IMR-90 (cell line): Measurements from ENCODE around the gene GAMT. TPM values are rescaled to one million over a fixed set of nuclear protein-coding genes. Genes with fewer than 3 reads are reported as not detected.

Source experiments
- ATAC-seq: fragments of 200-7000 bp; cut with Tn5 transposase; 2 replicates; pipeline ENCODE4 v1.9.1; 2020; ENCODE audit warnings: low read depth, mild to moderate bottlenecking, moderate library complexity
- BruUV-seq: library from RNA; stranded (reverse); fragments of 400-500 nt; replicated peaks from 2 replicates; lab custom pipeline; 2021; lab: Mats Ljungman, UMichigan
- CTCF ChIA-PET: fragments of 300-600 bp; formaldehyde crosslinking; extraction: SDS; loops from one replicate; lab custom pipeline; 2021; ENCODE audit warnings: antibody characterized with exemption; lab: Yijun Ruan, JAX
- POLR2A ChIA-PET: fragments of 300-600 bp; sonication (Branson Sonifier 250); formaldehyde crosslinking; loops from one replicate; lab custom pipeline; 2022; ENCODE audit warnings: antibody characterized with exemption; ENCODE audit not compliant: unreplicated experiment; lab: Charles Lee
- DNase-seq: peaks from one replicate; pipeline ENCODE4 v3.0.0; 2013
- H2AFZ ChIP-seq: replicated peaks from 2 replicates; pipeline ENCODE3; 2013; ENCODE audit warnings: low read length, mild to moderate bottlenecking; ENCODE audit not compliant: poor library complexity
- H2AK5ac ChIP-seq: 2 replicates; pipeline ENCODE4 v1.6.1; 2013; ENCODE audit warnings: low read depth, low read length, inconsistent platforms
- H2AK9ac ChIP-seq: replicated peaks from 2 replicates; pipeline ENCODE3; 2013; ENCODE audit warnings: mild to moderate bottlenecking, low read depth, low read length, moderate library complexity; ENCODE audit not compliant: poor library complexity
- H2BK120ac ChIP-seq: 2 replicates; pipeline ENCODE4 v1.6.1; 2013; ENCODE audit warnings: low read depth, low read length, inconsistent platforms
- H2BK15ac ChIP-seq: 3 replicates; pipeline ENCODE4 v1.6.1; 2013; ENCODE audit warnings: low read depth, low read length, inconsistent platforms
- H2BK20ac ChIP-seq: 2 replicates; pipeline ENCODE4 v1.6.1; 2013; ENCODE audit warnings: low read depth, mild to moderate bottlenecking, inconsistent platforms, low read length, moderate library complexity
- H2BK5ac ChIP-seq: 2 replicates; pipeline ENCODE4 v1.6.1; 2013; ENCODE audit warnings: mild to moderate bottlenecking, low read depth, low read length, inconsistent platforms; ENCODE audit not compliant: poor library complexity, severe bottlenecking
- H3K14ac ChIP-seq: replicated peaks from 2 replicates; pipeline ENCODE4 v1.6.1; 2013; ENCODE audit warnings: low read depth, low read length, inconsistent platforms
- H3K18ac ChIP-seq: 2 replicates; pipeline ENCODE4 v1.6.1; 2013; ENCODE audit warnings: low read depth, low read length, control low read depth
- H3K23ac ChIP-seq: 2 replicates; pipeline ENCODE4 v1.6.1; 2013; ENCODE audit warnings: low read depth, low read length, inconsistent platforms
- H3K27ac ChIP-seq: 2 replicates; pipeline ENCODE4 v1.5.1; 2013; ENCODE audit warnings: mild to moderate bottlenecking, control low read depth, low read length; ENCODE audit not compliant: insufficient read depth
- H3K27me3 ChIP-seq: 2 replicates; pipeline ENCODE4 v1.6.1; 2013; ENCODE audit warnings: low read length; ENCODE audit not compliant: control insufficient read depth, insufficient read depth
- H3K36me3 ChIP-seq: 2 replicates; pipeline ENCODE4 v1.6.1; 2013; ENCODE audit warnings: low read length, mixed read lengths; ENCODE audit not compliant: control insufficient read depth, insufficient read depth
- H3K4ac ChIP-seq: 2 replicates; pipeline ENCODE4 v1.6.1; 2013; ENCODE audit warnings: low read depth, low read length, inconsistent platforms
- H3K4me1 ChIP-seq: 2 replicates; pipeline ENCODE4 v1.6.1; 2013; ENCODE audit warnings: low read length, mixed read lengths; ENCODE audit not compliant: control insufficient read depth, insufficient read depth
- H3K4me2 ChIP-seq: 2 replicates; pipeline ENCODE4 v1.6.1; 2013; ENCODE audit warnings: low read depth, mild to moderate bottlenecking, control low read depth, low read length, moderate library complexity
- H3K4me3 ChIP-seq: 2 replicates; pipeline ENCODE4 v1.5.1; 2013; ENCODE audit warnings: low read depth, mild to moderate bottlenecking, control low read depth, low read length, moderate library complexity; ENCODE audit not compliant: insufficient read depth
- H3K56ac ChIP-seq: 2 replicates; pipeline ENCODE4 v1.6.1; 2013; ENCODE audit warnings: low read length, inconsistent platforms; ENCODE audit not compliant: insufficient read depth; ENCODE audit errors: extremely low read depth
- H3K79me1 ChIP-seq, 2 experiments: 2 replicates each; pipeline ENCODE4 v1.6.1; 2013; ENCODE audit warnings: low read length in 2 of 2, inconsistent platforms in 1 of 2, low read depth in 1 of 2
- H3K9ac ChIP-seq: 2 replicates; pipeline ENCODE4 v1.6.1; 2013; ENCODE audit warnings: low read depth, low read length, control low read depth
- H3K9me1 ChIP-seq: 2 replicates; pipeline ENCODE4 v1.6.1; 2013; ENCODE audit warnings: low read length, inconsistent platforms; ENCODE audit not compliant: insufficient read depth
- H3K9me3 ChIP-seq: 2 replicates; pipeline ENCODE4 v1.6.1; 2013; ENCODE audit warnings: low read length; ENCODE audit not compliant: control insufficient read depth, insufficient read depth
- H4K20me1 ChIP-seq: 2 replicates; pipeline ENCODE4 v1.6.1; 2013; ENCODE audit warnings: low read length, inconsistent platforms; ENCODE audit not compliant: insufficient read depth
- H4K5ac ChIP-seq: 2 replicates; pipeline ENCODE4 v1.6.1; 2013; ENCODE audit warnings: mild to moderate bottlenecking, low read depth, low read length, control low read depth
- H4K8ac ChIP-seq, 2 experiments: 2 replicates each; pipeline ENCODE4 v1.6.1; 2013; ENCODE audit warnings: low read depth in 2 of 2, low read length in 2 of 2, control low read depth in 1 of 2, inconsistent platforms in 1 of 2
- H4K91ac ChIP-seq: 2 replicates; pipeline ENCODE4 v1.6.1; 2013; ENCODE audit warnings: low read depth, low read length, inconsistent platforms; ENCODE audit not compliant: insufficient read depth
- BHLHE40 ChIP-seq: fragments of 150-350 bp; IDR thresholded peaks from 2 replicates; pipeline ENCODE4 v1.6.1; 2016; ENCODE audit warnings: mild to moderate bottlenecking, low read depth, low read length
- CEBPB ChIP-seq: IDR thresholded peaks from 2 replicates; pipeline ENCODE4 v1.6.1; 2012; ENCODE audit warnings: low read depth, low read length, improper control_type of control experiment
- CHD1 ChIP-seq: IDR thresholded peaks from 2 replicates; pipeline ENCODE4 v1.6.1; 2012; ENCODE audit warnings: low read depth, low read length, improper control_type of control experiment
- CTCF ChIP-seq: conservative IDR thresholded peaks from 2 replicates; pipeline ENCODE4 v1.5.1; 2012; ENCODE audit warnings: mild to moderate bottlenecking, low read depth, low read length, improper control_type of control experiment
- ELK1 ChIP-seq: fragments of 150-350 bp; IDR thresholded peaks from 2 replicates; pipeline ENCODE4 v1.6.1; 2016; ENCODE audit warnings: low read depth, mild to moderate bottlenecking, low read length, moderate library complexity, borderline replicate concordance
- FOS ChIP-seq: fragments of 150-350 bp; IDR thresholded peaks from 2 replicates; pipeline ENCODE4 v1.6.1; 2016; ENCODE audit warnings: low read depth, low read length
- MAFK ChIP-seq: IDR thresholded peaks from 2 replicates; pipeline ENCODE4 v1.6.1; 2012; ENCODE audit warnings: low read depth, low read length, improper control_type of control experiment
- NFE2L2 ChIP-seq: fragments of 150-350 bp; IDR thresholded peaks from 2 replicates; pipeline ENCODE4 v1.6.1; 2016; ENCODE audit warnings: low read depth, mild to moderate bottlenecking, low read length
- POLR2A ChIP-seq: IDR thresholded peaks from 2 replicates; pipeline ENCODE4 v1.6.1; 2012; ENCODE audit warnings: mild to moderate bottlenecking, low read depth, low read length
- RCOR1 ChIP-seq: IDR thresholded peaks from 2 replicates; pipeline ENCODE4 v1.6.1; 2012; ENCODE audit warnings: mild to moderate bottlenecking, low read length, improper control_type of control experiment; ENCODE audit not compliant: insufficient replicate concordance
- RFX5 ChIP-seq: IDR thresholded peaks from 2 replicates; pipeline ENCODE4 v1.8.0; 2012; ENCODE audit warnings: low read depth, mild to moderate bottlenecking, low read length, moderate library complexity
- SMC3 ChIP-seq: fragments of 150-350 bp; IDR thresholded peaks from 2 replicates; pipeline ENCODE4 v1.6.1; 2016; ENCODE audit warnings: low read depth, mild to moderate bottlenecking, antibody characterized with exemption, low read length, moderate library complexity
- USF2 ChIP-seq: fragments of 150-350 bp; IDR thresholded peaks from 2 replicates; pipeline ENCODE4 v1.6.1; 2017; ENCODE audit warnings: mild to moderate bottlenecking, antibody characterized with exemption, low read length, low read depth
- WGBS, 2 experiments: methylation state at CpG; one replicate each; pipeline versions ENCODE4 v1.1.5 to v1.1.7; 2013; ENCODE audit warnings: missing lambda C conversion rate in 2 of 2; ENCODE audit not compliant: insufficient read length in 1 of 2; ENCODE audit errors: extremely low coverage in 2 of 2; 5-methylcytosine and 5-hydroxymethylcytosine counted together
- dilution Hi-C: fragments of 300-500 bp; cut with HindIII; formaldehyde crosslinking; loops from one replicate; pipeline ENCODE4 v1.14.3; 2018; ENCODE audit warnings: low sequenced_read_pairs; ENCODE audit not compliant: unreplicated experiment
- in situ Hi-C: fragments of 300-500 bp; cut with MboI; formaldehyde crosslinking; loops from 3 replicates; pipeline ENCODE4 v1.14.3; 2019; ENCODE audit warnings: low sequenced_read_pairs, inconsistent platforms, mixed read lengths
- intact Hi-C: fragments of 100-400 bp; cut with micrococcal nuclease; formaldehyde crosslinking; loops from 2 replicates; pipeline ENCODE4 v1.10.0; 2022
- polyA plus RNA-seq, 3 experiments: library from polyadenylated mRNA; depleted of rRNA; stranded (reverse); fragments of >200 nt; gene quantifications; 2 replicates each; pipeline ENCODE4 v1.2.3, GENCODE V29; 2012; ENCODE audit warnings: low replicate concordance in 1 of 3
- total RNA-seq: library from RNA; depleted of rRNA; stranded (reverse); fragments of >200 nt; gene quantifications from 2 replicates; pipeline ENCODE4 v1.2.3, GENCODE V29; 2012

The GAMT gene
- total and polyA plus RNA-seq, 2 of the 4 experiments (the other 2 are of a cell fraction) = 22.8 to 51.8 TPM

- intact Hi-C loops = no loop called here
- Histone ChIP-seq H2BK15ac (no peak within 1 kb of the TSS), H4K5ac (peak within 1 kb of the TSS; percentile 87), H3K4ac (peak within 1 kb of the TSS; percentile 72), H4K20me1 (peaks cover 49% of the 10 kb centered on the region), H3K4me3 (peak within 1 kb of the TSS; percentile 84), H3K9ac (peak within 1 kb of the TSS; percentile 80), H2AK9ac (peak within 1 kb of the TSS; percentile 99), H4K8ac (peak within 1 kb of the TSS; percentile 48 to 89; a peak in 3 of 4 replicates), H2BK20ac (no peak within 1 kb of the TSS), H3K27ac (peak within 1 kb of the TSS; percentile 94), H4K91ac (peak within 1 kb of the TSS; percentile 55), H3K56ac (peak within 1 kb of the TSS; percentile 61), H3K27me3 (no peaks in the 10 kb centered on the region), H3K23ac (peak within 1 kb of the TSS; percentile 95), H3K79me1 (peaks cover 24 to 38% of the 10 kb centered on the region in 2 experiments), H3K4me2 (peak within 1 kb of the TSS; percentile 91), H2AK5ac (peak within 1 kb of the TSS; percentile 81), H2BK120ac (no peak within 1 kb of the TSS), H2BK5ac (peak within 1 kb of the TSS; percentile 98), H3K9me1 (no peaks in the 10 kb centered on the region; the same call in 1 of the 2 replicates), H2AFZ (peak within 1 kb of the TSS; percentile 93), H3K18ac (no peak within 1 kb of the TSS; the same call in 1 of the 2 replicates), H3K14ac (peak within 1 kb of the TSS; percentile 96), H3K9me3 (no peaks in the 10 kb centered on the region), H3K36me3 (peaks cover 52% of the 10 kb centered on the region), H3K4me1 (peaks cover 6% of the 10 kb centered on the region)
- 2% methylated on average over 76 of the region's 100 CpGs; no CpG with 5 or more reads in 1 of the 2 experiments for WGBS, 2 experiments
- BruUV-seq = TSS peak; percentile 67
- in situ Hi-C loops = no loop called here
- dilution Hi-C loops = no loop called here
- peak; percentile 93 for ATAC-seq
- CTCF ChIA-PET = no interaction called here
- DNase-seq = peak; percentile 94
- POLR2A ChIA-PET = interaction anchor here (0.6 kb wide), 1 partner anchor 141 kb away, joined by 9 read pairs; no protein-coding TSS in a partner anchor
- no peak for TF ChIP-seq RCOR1
- TF ChIP-seq FOS = no peak
- TF ChIP-seq CEBPB = no peak
- peak; percentile 46; the same call in 1 of the 2 replicates for TF ChIP-seq BHLHE40
- no peak for TF ChIP-seq RFX5
- no peak for TF ChIP-seq ELK1
- peak; percentile 3; the same call in 1 of the 2 replicates for TF ChIP-seq NFE2L2
- TF ChIP-seq POLR2A = peak; percentile 98
- TF ChIP-seq USF2 = peak; percentile 43; the same call in 1 of the 2 replicates
- peak; percentile 87; the same call in 1 of the 2 replicates for TF ChIP-seq CHD1
- peak; percentile 97 for TF ChIP-seq CTCF
- TF ChIP-seq MAFK = no peak
- TF ChIP-seq SMC3 = peak; percentile 48
These were observed 36.9 kb upstream of the GAMT start, which contains the start of gene RPS15 for GRCh38 chr19:1438035-1438932. Gene RPS15 (plus strand): TSS chr19:1438396. CDS start chr19:1438426, 30 bp downstream.
